Measurements from ENCODE around the gene CTTNBP2NL.
"Not testable (repeated sequence)": the region's sequence is repeated elsewhere in the genome, so short reads cannot be mapped to it uniquely, and the experiment has no call there.

CTTNBP2NL gene

DNA sequence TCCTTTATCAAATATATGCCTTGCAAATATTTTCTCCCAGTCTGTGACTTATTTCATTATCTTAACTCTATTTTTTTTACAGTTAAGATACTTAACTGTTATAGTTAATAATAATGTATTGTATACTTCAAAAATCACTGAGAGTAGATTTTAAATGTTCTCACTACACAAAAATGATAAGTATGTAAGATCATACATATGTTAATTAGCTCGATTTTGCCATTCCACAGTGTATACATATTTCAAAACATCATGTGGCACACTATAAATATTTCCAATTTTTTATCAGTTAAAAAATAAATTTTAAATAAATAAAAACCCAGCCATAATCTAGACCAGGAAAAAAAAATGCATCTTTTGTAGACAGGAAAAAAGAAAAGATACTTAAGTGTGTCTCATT lies 27.2 kb downstream of the CTTNBP2NL start:
- no peak for DNase-seq (ENCODE audit: low read depth in 2 of 2)

DNA sequence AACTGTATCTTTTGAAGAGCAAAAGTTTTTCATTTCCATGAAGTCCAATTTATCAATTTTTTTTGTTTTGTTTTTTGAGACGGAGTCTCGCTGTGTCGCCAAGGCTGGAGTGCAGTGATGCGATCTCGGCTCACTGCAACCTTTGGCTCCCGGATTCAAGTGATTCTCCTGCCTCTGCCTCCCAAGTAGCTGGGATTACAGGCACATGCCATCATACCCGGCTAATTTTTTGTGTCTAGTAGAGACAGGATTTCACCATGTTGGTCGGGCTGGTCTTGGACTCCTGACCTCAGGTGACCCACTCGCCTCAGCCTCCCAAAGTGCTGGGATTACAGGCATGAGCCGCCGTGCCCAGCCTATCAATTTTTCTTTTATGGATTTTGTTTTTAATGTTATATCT lies 27.7 kb downstream of the CTTNBP2NL start:
- not testable (repeated sequence) for DNase-seq (ENCODE audit: low read depth in 2 of 2)

DNA sequence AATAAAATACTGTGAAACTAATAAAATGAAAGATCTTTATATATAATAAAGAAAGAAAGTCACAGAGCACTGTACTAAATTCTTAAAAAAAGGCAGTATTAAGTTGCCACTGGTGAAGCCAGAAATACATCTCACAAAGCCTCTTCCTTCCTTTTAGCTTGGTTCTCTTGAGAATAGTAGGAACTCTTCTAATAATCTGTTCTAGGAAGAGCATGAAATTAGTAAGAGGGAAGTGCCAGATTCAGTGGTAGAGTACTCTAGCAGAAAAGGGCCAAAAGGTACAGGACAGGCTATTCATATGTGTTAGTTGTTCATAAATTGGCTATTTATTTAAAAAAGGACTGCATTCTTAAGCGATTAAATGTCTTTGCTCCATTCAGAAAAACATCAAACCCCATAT lies 33.7 kb downstream of the CTTNBP2NL start:
- no peak for DNase-seq (ENCODE audit: low read depth in 2 of 2)

DNA sequence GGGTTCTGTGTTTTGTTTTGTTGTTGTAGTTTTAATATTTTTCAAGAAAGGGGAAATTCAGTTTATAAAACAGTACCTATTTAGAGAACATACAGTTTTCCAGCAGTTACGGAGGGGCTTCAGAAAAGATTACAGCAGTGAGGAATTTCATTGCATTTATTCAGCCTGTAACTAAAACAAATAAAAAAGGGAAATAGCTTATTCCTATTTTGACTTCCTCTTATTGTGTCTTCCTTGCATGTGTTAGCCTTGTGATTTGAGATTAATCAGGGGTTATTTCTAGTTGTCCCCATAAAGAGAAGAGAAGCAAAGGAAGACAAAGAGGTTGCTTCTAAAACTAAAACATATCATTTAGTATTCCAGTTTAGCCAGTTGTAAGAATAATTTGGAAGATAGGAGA lies 35.0 kb downstream of the CTTNBP2NL start:
- DNase-seq (ENCODE audit: low read depth in 2 of 2): no peak

DNA sequence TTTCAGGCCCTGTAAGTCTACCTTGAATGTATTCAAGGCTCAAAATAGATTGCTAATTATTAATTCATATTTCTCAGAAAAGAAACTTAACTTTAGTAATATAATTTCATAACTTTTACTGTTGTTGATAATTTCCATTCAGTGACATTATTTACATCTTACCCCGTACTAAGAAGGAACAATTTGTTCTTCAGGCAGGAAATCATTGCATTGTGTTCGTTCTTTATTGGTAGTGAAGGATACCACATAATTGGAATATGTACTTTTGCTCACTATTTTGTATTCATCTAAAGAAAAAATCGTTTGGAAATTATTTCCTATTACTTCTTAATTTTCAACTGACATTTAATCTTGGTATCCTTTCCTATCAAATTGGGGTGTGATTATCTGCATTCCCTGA lies 39.4 kb downstream of the CTTNBP2NL start:
- no peak for DNase-seq (ENCODE audit: low read depth in 2 of 2)

DNA sequence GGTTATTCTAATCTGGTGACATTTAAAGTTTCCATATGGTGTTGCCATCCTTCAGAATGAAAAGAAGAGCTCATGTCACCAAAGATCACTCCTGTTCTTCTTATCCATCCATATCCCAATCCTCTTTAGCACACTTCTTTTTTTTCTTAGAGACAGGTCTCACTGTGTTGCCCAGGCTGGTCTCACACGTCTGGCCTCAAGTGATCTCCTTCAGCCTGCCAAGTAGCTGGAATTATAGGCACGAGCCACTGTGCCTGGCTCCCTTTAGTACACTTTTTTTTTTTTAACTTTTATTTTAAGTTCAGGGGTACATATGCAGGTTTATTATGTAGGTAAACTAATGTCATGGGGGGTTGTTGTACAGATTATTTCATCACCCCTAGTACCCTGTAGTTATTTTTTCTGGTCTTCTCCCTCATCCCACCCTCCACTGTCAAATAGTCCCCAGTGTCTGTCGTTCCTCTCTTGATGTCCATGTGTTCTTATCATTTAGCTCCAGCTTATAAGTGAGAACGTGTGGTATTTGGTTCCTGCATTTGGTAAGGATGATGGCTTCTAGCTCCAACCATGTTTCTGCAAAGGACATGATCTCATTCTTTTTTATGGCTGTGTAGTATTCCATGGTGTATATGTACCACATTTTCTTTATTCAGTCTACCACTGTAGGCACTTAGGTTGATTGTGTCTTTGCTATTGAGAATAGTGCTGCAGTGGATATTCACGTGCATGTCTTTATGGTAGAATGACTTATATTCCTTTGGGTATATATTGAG lies 40.6 kb downstream of the CTTNBP2NL start:
- no peak for DNase-seq (ENCODE audit: low read depth in 2 of 2)

DNA sequence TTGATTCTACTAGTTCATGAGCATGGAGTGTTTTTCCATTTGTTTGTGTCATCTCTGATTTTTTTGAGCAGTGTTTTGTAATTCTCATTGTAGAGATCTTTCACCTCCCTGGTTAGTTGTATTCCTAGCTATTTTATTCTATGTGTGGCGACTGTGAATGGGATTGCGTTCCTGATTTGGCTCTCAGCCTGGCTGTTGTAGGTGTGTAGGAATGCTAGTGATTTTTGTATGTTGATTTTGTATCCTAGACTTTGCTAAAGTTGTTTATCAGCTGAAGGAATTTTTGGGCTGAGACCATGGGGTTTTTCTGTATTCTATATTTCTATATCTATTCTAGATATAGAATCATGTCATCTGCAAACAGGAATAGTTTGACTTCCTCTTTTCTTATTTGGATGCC lies 42.1 kb downstream of the CTTNBP2NL start:
- DNase-seq (ENCODE audit: low read depth in 2 of 2): not testable (repeated sequence)

DNA sequence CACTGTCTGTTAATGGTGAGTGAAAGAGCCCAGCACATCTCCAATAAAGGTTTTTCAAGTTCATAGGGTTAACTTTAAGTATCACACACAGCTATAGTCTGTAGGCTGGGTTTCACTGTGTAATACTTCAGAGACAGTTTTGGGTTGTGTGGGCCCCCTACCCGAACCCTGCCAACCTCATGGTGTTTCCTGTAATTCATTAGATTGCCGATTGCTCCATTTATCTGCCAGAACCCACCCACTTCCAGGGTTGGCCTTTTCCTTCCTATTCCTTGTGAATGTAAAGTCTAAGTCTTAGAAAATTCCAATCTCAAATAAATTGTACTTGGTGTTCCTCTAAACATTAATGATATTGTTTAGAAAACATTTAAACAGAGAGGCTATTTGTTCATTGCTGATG lies 43.6 kb downstream of the CTTNBP2NL start:
- no peak for DNase-seq (ENCODE audit: low read depth in 2 of 2)

DNA sequence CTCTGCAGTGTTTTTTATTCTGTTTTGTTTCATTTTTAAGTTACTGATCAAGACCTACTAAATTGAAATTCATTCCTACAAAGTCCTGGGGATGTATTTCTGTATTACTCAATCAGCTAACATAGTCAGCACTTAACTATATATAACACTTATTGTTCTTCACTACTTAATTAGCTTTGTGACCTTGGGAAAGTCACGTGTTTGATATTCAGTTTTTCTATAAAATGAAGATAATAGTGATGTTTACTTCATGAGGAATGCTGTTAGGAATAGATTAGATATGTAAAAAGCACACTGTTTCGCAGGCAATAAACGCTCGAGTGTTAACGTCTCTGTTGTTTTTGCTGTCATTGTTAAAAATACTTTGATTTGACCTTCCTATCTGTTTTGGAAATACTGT lies 44.6 kb downstream of the CTTNBP2NL start:
- DNase-seq (ENCODE audit: low read depth in 2 of 2): no peak

DNA sequence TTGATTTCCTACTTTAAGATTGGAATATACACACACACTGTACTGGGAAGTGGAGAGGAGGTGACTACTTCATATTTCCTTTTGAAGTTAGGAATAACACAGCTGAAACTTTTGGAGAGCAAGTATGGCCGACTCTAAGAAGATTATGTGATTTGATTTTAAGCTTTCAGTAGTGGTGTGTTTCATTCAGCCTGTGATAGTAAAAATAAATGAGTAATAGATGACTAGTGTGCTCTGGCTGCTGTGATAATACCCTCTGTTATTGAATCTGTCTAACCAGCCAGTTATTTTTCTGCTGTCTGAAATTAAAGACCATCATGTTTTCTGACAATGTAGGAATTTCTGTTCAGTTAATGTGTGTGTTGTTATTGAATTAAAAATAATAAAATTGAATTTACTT lies 48.3 kb downstream of the CTTNBP2NL start:
- DNase-seq (ENCODE audit: low read depth in 2 of 2): no peak

DNA sequence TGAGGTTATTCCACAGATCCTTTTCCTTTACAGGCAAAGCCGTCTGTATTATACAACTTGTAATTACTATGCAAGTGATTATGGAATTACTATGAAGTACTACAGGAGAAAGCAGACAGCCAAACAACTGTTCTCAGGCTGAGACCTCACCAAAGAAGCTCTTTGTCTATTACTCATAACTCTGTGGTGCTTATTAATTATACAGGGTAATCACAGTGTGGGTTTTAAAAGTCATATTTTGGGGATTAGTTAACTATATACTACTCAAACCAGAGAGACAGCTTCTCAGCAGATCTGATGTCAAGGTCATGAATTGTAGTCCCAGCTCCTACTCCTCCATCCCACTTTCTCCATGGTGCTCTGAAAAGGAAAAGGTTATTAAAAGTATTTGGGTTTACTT lies 49.6 kb downstream of the CTTNBP2NL start:
- no peak for DNase-seq (ENCODE audit: low read depth in 2 of 2)

DNA sequence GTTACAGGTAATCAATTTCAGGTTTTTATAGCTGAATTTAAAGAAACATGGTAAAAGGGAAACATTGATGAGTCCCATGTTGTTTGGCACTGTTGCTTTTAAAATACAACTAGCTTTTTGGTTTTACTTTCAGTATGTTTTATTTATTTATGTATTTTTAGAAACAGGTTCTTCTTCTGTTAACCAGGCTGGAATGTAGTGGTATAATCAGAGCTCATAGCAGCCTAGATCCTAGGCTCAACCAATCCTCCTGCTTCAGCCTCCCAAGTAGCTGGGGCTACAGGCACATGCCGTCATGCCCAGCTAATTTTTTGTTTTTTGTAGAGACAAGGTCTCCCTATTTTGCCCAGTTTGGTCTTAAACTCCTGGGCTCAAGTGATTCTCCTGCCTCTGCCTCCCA lies 50.4 kb downstream of the CTTNBP2NL start:
- DNase-seq (ENCODE audit: low read depth in 2 of 2): no peak

DNA sequence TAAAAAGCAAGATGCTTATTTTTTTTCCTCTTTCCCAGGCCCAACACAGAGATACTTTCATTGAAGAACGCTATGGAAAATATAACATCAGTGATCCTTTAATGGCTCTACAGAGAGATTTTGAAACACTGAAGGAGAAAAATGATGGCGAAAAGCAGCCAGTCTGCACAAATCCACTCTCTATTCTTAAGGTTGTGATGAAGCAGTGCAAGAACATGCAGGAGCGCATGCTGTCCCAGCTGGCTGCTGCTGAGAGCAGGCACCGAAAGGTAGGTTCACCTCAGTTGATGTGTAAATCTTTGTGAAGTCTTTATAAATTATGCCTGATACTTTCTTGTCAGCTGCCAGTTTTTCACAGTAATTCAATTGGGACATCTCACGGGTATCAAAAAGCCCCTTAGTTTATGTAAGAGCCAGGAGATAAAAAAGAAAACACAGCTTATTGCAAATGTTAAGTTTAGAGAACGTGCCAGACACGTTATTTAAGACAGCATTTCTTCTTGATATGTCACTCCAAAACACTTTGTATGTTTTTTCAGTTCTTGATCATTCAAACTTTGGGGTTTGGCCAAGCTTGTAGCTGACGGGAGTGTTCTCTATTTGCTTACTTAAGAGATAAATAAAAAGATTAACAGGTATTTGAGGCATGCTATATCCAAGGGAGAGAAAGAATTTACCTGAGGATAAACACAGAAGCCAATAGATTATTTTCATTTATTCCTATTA lies 53.1 kb downstream of the CTTNBP2NL start:
- DNase-seq (ENCODE audit: low read depth in 2 of 2): no peak

DNA sequence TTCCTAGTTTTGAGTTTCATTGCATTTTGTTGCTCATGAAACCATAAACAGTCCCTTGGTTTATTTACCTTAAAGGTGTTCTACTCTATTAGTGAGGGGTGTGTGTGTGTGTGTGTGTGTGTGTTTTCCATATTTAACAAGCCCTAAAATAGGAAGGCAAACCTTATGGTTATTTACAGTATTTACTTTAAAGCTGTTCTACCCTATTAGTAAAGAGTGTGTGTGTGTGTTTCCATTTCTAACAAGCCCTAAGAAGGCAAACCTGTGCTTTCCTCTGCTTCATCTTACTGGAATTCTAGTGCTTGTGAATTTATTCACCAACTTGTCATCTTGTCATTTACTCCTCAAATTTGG lies 53.6 kb downstream of the CTTNBP2NL start:
- DNase-seq (ENCODE audit: low read depth in 2 of 2): no peak

DNA sequence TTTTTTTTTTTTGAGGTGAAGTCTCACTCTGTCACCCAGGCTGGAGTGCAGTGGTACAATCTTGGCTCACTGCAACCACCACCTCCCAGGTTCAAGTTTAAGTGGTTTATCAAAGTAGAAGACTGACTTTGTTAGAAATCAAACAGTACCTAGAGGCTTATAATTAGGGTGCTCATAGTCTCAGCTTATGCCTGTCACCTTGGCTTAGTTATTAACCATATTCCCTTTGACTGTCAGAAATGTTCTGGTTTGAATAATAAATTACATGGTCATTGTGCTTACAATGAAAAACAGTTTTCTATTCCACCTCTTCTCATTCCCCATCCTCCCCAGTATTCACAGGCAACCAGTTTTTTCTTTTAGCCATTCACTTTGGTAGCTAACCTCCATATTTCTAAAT lies 54.8 kb downstream of the CTTNBP2NL start:
- DNase-seq (ENCODE audit: low read depth in 2 of 2): no peak

DNA sequence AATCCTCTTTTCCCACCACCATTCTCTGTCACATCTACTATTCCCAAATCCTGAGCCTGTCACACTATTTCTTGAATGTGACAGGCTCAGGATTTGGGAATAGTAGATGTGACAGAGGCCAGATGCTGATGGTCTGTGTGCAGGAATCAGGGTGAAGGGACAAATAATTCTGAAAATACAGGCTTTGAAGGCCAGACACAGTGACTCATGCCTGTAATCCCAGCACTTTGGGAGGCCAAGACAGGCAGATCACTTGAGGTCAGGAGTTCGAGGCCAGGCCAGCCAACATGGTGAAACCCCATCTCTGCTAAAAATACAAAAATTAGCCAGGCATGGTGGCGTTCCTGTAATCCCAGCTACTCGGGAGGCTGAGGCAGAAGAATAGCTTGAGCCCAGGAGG lies 55.3 kb downstream of the CTTNBP2NL start:
- not testable (repeated sequence) for DNase-seq (ENCODE audit: low read depth in 2 of 2)

DNA sequence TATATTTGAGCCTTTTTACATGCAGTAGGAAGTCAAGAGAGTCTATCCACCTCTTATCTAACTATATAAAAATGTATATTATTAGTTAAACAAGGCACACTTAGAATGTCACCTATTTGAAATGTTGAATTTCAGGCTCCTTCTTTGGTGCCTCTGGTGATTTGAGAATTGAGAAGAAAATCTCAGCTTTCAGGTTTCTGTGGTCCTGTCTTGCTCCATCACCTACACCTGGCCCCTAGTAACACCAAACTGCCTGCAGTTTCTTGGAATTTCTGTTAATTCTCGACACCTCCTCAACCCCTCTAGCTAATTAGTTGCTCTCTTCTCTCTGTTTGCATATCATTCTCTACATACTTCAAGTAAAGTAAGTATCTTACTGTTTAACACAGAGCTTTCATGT lies 57.9 kb downstream of the CTTNBP2NL start:
- DNase-seq (ENCODE audit: low read depth in 2 of 2): no peak

DNA sequence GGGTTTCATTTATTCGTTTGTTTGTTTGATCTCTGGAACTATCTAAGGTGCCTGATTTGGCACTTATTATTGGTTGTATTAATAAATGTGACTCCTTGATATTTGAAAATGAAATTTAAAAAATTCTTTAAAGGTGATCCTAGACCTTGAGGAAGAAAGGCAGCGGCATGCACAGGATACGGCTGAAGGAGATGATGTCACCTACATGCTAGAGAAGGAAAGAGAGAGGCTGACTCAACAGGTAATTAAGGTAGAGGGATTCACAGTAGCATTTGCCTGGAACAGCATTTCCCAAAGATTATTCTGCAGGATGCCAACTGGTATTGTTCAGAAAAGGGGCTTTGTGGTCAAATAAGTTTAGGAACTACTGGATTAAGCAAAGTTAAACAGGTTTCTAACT lies 58.3 kb downstream of the CTTNBP2NL start:
- DNase-seq (ENCODE audit: low read depth in 2 of 2): no peak

DNA sequence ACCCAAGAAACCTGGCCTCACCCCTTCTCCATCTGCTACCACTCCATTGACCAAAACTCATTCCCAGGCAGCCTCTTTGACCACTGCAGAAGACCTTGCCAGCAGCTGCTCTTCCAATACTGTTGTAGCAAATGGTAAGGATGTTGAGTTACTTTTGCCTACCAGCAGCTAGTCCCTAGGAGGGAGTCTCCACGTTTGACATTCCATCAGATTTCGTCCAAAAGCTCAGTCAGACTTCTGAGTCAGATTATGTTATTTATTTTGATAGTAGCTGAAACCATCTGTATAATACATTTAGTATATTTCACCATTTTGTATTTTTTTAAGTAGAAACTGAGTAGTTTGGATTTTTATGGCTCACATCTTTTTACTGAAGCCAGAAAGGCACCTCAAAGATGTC lies 61.2 kb downstream of the CTTNBP2NL start:
- DNase-seq (ENCODE audit: low read depth in 2 of 2): no peak

DNA sequence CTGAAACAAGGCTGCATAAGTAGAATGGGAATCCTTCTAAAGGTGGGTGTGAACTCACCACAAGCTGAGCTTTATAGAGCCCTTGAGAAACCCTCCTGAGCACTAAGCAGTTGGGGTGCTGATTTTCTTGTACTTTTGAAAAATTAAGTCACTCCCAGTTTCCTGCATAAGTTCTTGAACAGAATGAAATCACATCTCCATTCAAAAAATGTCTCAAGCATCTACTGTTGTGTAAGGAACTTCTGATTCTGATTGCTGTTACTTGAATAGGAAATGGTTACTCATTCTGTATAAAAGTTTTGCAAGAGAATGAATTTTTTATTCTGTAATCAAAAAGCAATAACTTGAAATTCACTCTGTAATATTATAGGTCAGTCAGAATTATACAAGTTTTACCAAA lies 61.9 kb downstream of the CTTNBP2NL start:
- no peak for DNase-seq (ENCODE audit: low read depth in 2 of 2)

DNA sequence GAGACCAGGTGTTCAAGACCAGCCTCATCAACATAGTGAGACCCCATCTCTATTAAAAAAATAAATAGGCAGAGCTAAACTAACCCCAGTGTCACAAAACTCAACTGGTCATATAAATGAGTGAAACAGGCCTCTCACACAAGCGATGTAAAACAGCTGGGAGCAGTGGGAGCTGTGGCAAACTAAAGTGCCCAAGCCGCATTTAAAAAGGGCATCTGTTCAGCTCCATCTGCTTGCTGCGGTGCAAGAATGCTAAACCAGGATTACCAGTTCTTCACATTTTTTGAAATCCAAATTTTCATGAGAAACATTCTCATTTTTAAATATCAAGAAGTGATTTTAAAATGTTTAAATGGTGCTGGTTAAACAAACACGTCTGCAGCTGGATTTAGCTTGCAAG lies 62.7 kb downstream of the CTTNBP2NL start:
- DNase-seq (ENCODE audit: low read depth in 2 of 2): no peak

DNA sequence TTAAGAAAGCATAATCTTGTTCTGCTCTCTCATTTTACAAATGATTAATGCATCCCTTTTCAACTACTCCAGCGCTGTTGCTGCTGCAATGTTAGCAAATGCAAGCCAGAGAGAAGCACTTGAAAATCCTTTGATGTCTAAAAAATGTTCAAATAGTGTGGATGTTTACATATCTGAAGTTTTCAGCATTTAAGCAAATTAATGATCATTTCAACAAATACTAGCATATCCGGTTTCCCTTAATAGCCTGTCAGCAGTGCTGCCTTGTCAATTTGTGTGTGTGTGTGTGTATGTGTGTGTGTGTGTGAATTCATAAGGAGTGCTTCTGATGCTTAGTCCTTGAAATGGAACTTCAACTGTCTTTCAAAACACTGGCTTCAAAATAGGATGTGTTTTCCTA lies 64.6 kb downstream of the CTTNBP2NL start:
- no peak for DNase-seq (ENCODE audit: low read depth in 2 of 2)

DNA sequence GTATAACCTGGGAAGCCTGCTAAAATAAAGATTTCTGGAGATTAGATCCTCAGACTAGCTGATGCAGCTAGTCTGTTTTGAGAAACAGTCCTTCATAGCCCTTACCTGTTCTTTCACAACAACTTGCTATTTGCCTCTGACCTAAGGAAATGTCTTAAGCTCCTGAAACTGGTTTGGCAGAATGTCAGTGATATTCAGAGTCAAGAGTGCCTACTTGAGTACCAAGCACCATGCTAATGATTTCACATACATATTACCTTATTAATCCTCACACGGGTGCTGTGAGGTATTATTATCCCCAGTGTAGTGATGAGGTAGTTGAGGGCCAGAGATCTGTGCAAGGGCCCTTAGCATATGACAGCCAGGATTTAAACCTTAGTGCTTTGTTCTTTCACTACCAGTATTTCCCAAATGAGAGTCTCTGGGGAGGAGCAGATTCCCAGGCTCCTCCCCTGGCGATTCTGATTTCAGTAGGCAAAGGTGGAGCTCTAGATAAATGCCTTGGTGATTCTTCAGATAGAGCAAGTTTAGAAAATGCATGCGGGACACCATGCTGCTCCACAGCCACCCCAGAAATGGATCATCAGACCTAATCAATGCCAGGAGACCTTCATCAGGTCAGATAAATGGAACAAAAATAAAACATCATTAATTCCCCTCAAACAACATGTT lies 65.3 kb downstream of the CTTNBP2NL start:
- DNase-seq (ENCODE audit: low read depth in 2 of 2): no peak

Measured in stimulated activated CD4-positive, alpha-beta T cell treated with anti-CD3 and anti-CD28 coated beads, Interleukin-1b, Interleukin-23, amount 100 ng/mL, for 1 hour (primary cell).